HL-60/S4 (cell line): ENCODE data around the gene TMPRSS6.
"Not testable (repeated sequence)": the region's sequence is repeated elsewhere in the genome, so short reads cannot be mapped to it uniquely, and the experiment has no call there.

Experiments used
- in situ Hi-C: fragments of 300-500 bp; cut with MboI; formaldehyde crosslinking; loops from 2 replicates; pipeline ENCODE4 v1.14.3; 2022; ENCODE audit warnings: low sequenced_read_pairs

Gene TMPRSS6

DNA sequence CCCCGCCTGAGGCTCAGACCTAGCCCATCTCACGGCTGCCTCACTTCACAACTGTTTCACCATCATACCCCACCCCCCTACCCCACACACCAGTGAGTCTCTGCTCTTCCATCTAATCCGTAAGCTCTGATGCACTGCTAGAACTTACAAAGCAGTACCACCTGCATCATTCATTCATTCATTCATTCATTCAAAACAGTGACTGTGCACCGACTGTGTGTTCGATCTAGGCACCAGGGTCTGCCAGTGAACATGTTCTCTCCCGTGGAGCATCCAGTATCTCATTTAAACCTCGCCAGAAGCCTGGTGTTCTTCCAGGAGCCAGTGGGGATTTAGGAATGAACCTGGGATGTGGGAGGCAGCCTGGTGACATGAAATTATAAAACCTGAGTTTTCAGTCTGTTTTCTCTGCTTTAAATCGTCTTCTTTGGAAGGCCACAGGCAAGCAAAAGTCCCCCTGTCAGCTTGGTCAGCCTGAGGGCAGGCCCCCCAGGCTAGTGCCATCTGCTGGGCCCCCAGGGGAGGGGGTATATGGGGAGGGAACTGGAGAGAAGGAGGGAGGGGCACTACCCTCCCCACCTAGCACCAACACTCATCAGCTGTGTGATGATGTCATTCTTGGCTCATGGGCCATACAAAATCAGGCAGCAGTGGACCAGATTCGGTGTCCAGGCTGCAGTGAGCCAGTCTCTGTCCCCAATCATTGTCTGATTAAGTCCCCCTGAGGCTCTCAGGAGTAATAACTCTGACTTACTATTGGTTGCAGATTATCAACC, 18.4 kb downstream of the TMPRSS6 start:
- in situ Hi-C loops, result no loop called here

DNA sequence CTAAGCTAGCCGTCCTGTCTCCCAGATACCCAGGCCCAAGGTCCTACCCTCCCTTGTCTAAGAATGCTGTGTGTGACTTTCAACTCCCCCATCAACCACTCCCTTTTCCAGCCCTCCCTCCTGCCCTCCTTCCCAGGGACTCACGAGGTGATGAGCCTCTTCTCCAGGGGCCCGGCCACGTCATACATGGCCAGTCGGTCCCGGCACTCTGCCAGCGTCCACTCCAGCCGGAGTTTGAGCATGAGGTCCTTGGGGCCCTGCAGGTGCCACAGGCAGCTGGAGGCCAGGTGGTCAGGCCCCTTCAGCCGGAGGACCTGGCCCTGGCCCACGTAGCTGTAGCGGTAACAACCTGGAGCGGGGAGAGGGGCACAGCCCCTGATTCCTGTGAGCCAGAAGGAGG, 20.1 kb downstream of the TMPRSS6 start:
- in situ Hi-C loops, result no loop called here

DNA sequence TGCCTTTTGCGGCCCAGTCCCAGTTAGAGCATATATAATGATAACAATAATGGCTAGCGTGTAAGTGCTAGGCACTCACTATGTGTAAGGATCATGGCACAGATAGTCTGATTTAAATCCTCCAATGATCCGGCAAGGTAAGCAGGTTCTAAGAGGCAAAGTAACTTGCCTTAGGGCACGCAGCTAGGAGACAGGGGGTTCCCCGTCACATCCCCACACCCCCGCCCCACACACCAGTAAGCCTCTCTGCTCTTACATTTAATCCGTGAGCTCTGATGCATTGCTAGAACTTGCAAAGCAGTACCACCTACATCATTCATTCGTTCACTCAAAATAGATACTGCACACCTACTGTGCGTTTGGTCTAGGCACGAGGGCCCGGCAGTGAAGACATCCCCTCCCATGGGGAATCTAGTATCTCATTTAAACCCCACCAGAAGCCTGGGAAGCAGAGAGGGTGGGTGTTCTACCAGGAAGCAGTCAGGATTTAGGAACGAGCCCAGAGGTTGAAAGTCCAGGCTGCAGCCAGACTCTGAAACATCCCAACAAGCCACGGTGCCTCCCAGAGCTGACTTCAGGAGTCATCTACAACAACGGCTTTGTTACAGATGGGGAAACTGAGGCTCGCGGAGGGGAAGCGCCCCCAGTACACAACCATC, 20.6 kb downstream of the TMPRSS6 start:
- in situ Hi-C loops, result no loop called here

DNA sequence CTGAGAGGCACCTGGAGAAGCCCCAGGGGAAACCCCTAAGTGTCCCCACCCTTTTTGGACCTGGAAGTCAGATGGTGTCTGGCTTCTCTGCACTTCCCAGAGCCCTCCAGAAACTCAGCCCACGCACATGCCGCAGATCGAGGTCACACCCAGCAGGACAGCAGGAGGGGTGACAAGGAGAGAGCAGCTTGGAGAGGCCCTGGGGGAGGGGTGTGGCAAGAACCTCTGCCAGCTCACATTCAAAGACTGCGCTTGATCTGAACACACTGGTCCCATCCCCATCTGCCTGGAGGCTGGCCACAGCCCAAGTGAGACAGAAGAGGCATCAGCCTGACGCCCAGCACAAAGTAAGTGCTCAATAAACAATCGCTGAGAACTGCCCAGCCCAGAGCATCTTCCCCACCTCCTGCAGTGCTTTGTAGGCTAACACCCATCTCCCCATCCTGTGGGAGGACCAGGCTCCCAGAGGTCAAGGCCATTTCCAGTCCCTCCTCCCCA, 21.4 kb downstream of the TMPRSS6 start:
- in situ Hi-C loops, result no loop called here

DNA sequence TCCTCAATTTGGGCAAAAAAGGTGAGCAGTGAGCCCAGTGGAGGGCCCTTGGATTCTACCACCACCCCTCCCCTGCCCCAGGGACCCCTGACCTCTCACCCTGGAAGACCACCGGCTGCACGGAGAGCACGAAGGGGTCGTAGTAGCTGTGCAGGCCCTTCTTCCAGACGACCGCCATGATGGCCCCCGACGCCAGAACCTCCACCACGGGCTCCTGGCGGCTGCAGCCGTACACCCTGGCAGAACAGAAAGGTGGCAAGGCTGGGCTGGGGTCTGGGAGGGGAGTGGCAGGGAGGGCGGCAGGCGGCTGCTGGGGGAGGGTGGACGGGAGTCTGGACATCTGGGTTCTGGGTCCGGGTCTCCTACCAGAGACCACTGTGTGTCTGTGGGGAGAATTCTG, 23.3 kb downstream of the TMPRSS6 start:
- in situ Hi-C loops, result no loop called here

DNA sequence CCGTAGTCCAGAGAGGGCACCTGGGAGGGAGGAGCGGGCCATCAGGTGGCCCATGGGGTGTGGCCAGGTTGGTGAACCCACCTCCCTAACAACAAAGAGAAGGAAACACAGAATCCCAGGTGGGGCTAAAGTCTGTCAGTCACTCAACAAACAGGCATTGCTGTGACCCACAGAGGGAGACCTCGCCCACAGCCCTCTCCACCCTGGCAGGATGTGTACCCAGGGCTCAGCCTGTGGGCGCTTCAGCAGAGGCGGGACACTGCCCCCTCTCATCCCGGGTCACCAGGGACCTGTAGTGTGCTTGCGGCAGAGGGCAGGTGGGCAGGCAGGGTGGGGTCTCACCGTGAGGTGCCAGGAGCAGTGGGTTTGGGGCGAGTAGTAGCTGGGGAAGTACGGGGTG, 25.1 kb downstream of the TMPRSS6 start:
- in situ Hi-C loops, result no loop called here

DNA sequence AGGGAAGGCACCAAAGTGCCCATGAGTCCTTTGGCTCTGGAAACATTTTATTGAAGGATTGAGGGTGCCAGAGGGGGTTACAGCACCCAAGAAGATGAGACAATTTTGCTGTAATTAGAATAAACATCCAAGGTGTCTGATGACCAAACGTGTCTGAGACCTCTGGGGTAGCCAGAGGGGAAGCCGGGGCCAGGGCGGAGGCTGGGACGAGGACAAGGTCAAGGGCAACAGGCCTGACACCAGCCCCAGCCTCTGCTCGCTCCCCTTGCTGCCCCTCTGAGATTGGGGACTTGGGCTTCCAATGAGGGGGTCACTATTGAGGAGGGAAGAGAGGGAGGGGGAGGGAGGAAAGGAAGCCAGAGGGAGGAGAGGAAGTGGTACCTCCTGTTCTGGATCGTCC, 25.6 kb downstream of the TMPRSS6 start:
- in situ Hi-C loops, result no loop called here

DNA sequence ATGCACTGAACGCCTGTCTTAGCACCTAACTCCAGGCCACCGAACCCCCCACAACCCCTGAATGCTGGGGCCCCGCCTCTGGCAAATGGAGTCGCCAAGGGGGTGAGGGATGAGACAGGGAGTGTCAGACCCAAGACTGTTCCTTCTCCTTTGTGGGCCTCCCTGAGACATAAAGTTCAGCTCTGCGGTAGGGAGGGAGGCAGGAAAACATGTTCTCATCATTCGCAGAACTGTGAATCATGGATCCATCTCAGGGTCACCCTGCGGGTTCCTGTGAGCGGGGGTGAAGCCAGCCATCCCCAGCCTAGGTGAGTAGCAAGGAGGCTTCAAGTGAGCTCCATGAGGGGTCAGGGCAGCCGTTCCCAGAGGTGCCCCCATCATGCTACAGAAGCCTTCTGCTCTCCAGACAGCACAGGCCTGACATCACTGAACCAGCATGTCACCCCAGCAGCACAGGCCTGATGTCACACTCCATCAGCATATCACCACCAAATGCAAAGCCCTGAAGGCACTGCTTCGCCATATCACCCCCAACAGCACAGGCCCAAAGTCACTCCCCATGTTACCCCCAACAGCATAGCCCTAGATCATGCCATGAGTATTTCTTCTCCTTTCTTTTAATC, 27.2 kb downstream of the TMPRSS6 start:
- in situ Hi-C loops, result no loop called here

DNA sequence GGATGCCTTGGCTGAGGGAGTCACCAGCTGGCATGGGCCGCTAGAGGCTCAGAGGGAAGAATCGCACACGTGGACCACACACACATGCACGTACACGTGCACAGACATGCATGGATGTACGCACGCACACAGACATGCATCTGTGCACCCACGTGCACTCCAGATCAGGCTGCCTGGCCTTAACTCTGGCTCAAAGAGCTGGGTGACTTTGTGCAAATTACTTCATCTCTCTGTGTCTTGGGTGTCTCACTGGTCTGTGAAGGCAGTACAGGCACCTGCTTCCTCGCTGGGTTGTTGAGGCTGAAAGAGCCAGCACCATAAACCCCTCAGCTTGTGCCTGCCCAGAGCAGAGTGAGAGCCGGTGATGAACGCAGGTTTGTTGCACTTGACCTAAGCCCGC, 28.7 kb downstream of the TMPRSS6 start:
- in situ Hi-C loops, result no loop called here

DNA sequence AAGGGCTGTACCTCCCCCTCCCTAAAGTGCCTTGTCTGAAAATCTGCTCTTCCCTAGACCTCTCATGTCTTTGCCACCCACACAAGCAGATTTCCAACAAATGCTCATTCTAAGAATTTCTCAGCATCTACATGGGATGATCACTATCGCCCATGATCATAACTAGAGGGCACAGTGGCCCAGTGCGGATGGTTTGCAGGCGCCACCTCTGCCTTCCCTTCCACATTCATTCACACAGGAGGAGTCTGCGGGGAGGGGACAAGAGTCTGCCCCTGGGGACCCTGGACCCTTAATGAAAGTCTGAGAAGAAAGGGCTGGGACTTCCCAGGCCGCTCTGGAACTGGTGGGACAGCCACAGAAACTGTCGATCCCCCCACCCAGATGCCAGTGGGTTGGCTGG, 29.1 kb downstream of the TMPRSS6 start:
- in situ Hi-C loops, result no loop called here

DNA sequence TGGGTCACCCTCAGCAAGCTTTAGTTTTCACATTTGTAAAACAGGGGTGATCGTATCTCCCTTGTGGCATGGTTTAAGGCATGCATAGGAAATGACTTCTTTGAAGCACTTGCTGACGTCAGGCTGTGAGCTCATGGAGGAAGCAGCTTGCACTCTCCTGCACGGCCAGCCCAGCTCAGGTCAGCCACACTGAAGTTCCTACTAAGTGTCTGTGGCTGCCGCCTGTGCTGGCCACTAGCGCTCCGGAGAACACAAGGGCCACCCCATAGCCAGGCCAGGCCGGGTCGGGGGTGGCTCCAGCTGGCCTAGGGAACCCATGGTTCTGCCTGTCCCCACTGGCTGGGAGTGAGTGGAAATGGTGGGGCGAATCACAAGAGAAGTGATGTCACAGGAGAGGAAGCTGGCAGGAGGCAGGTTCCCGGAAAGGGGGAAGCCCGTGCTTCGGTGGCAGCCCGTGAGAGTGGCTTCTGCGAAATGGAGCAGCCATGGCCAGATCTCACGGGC, 29.8 kb downstream of the TMPRSS6 start:
- in situ Hi-C loops, result no loop called here

DNA sequence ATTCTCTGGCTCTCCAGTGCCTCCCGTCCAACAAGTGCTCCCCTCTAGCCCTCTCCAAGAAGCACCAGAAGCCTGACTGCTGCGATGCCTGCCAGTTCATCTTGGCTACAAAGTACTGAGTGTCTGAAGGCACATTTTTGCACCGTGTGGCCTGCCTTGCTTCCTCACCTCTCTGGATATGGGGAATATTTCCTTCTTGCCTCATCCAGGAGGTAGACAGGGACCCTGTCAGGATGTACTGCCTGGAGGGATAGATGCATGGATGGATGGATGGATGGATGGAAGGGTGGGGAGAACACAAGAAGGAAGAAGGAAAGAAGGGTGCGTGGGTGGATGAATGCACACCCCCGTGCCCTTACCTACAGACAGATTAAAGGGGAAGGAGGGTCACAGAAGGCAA, 30.4 kb downstream of the TMPRSS6 start:
- in situ Hi-C loops, result no loop called here

DNA sequence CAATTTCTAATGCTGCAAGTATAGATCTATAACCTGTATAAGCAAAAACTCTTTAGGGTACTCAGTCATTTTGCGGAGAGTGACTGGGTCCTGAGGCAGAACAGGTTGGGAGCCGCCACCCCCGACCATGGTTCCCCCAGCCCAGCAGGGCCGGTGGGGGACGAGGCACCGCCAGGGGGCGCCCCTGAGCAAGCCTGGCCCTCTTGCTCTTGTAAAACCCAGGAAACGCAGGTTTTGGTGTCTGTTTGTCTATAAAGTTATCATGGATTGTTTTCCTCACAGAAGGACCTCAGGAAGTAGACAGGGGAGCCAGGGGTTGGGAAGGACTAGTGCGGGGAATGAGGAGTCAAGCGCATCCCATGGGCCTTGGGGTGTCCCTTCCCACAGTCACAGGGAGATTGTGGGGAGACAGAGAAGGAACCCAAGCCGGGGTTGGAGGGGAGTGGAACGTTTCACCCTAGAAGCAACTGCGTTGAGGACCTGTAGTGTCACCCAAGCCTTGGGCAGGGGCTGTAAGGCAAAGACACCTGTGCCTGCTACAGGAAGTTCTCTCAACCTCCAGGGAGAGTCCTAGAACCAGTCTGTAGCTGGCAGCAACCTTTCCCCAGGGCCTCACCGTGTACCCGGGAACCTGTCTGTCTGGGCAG, 31.6 kb downstream of the TMPRSS6 start:
- in situ Hi-C loops, result no loop called here

DNA sequence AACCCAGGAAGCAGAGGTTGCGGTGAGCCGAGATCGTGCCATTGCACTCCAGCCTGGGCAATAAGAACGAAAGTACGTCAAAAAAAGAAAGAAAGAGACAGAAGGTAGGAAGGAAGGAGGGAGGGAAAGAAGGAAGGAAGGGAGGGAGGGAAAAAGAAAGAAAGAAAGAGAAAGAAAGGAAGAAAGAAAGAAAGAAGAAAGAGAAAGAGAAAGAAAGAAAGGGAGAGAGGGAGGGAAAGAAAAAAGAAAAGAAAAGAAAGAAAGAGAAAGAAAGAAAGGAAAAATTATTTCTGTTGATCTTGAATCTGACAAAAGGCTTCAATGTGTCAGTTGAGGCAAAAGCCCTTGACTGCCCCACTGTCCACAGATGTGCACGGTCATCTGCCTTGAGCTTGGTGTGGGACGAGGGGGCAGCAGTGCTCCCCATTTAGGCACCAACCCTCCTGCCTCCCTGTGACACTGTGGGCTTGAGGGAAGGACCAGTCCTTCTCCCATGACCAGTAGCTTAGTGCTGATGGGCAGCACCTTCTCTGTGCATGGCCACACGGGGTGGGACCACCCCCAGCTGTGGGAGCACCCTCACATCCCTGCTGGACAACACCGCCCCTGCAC, 33.6 kb downstream of the TMPRSS6 start:
- in situ Hi-C loops, result no loop called here

DNA sequence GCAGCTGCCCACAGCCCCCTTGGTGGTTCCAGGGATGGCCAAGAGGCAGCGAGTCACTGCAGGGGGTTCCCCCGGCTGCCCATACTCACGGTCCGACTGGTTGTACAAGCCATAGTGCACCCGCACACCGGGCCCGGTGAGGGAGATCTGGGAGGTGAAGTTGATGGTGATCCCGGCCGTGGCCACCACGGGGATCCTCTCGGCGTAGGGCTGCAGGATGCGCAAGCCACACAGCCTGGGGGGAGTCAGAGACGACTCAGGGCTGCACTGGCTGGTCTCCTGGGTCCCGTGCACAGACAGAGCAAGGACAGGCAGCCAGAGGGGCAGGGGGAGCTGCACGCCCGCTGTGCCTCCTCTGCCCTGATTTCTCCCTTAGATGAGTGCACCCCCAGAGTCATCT, 34.5 kb downstream of the TMPRSS6 start:
- in situ Hi-C loops, result no loop called here

DNA sequence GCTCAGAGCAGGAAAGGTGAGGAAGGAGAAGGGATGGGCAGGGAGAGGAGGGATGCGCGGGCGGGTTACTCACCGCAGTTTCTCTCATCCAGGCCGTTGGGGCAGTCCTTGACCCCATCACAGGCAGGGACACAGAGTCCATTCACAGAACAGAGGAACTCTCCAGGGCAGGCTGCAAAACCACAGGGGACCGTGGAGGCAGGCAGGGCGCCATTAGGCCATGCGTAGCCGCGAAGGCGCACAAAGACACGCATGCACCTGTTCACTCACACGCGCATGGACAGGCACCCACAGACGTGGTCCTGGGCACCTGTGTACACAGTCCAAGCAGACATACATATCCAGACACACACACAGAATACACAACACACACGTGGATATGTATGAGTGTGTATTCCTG, 35.0 kb downstream of the TMPRSS6 start:
- in situ Hi-C loops, result no loop called here

DNA sequence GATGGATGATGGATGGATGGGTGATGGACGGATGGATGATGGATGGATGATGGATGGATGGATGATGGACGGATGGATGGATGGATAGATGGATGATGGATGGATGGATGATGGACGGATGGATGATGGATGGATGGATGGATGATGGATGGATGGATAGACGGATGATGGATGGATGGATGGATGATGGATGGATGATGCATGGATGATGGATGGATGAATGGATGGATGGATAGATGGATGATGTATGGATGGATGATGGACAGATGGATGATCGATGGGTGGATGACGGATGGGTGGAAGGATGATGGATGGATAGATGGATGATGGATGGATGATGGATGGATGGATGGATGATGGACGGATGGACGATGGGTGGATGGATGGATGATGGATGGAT, 36.8 kb downstream of the TMPRSS6 start:
- in situ Hi-C loops, result no loop called here

DNA sequence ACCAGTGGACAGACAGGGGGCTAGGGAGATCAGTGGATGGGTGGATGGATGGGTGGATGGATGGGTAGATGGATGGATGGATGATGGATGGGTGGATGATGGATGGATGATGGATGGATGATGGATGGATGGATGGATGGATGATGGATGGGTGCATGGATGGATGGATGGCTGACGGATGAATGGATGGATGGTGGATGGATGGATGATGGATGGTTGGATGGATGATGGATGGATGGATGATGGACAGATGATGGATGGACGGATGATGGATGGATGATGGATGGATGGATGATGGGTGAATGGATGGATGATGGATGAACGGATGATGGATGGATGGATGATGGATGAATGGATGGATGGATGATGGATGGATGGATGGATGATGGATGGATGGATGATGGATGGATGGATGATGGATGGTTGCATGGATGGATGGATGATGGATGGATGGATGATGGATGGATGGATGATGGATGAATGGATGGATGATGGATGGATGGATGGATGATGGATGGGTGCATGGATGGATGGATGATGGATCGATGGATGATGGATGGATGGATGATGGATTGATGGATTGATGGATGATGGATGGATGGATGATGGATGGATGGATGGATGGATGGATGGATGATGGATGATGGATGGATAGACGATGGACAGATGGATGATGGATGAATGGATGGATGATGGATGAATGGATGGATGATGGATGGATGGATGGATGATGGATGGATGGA, 37.5 kb downstream of the TMPRSS6 start:
- in situ Hi-C loops, result not testable (repeated sequence)

DNA sequence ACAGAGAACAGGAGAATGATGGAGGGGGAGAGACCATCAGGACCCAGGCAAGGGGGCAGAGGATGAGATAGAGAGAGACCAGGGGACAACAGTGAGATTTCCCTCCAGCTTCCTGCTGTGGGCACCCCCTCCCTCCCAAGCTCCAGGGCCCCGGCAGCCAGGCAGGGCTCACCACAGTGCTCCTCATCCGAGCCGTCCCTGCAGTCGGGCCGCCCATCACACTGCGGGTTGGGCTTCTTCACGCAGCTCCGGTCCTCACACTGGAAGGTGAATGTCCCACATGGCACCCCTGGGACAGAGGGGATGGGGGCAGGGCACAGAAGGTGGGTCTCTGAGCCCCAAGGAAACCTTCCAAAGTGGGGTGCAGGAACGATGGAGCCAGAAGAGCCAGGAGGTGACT, 38.8 kb downstream of the TMPRSS6 start:
- in situ Hi-C loops, result no loop called here

DNA sequence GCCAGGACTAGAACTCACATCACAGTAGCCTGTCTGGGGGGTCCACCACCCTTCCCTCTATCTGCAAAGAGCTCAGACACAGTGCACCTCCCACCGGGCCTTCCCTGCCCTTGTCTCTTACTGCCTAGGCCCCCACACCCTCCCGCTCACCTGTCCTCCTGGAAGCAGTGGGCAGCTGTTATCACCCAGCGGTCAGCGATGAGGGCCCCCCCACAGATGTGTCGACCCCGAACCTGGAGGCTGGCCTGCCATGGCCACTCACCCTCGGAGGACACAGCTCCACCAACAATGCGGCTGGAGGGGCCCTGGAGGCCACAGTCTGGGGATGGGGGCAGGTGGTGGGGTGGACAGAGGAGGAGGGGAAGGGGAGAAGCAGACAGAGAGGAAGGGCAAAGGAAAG, 39.2 kb downstream of the TMPRSS6 start:
- in situ Hi-C loops, result no loop called here
